ENCODE data around the gene DGCR6L.
"Not testable (repeated sequence)": the region's sequence is repeated elsewhere in the genome, so short reads cannot be mapped to it uniquely, and the experiment has no call there.

DGCR6L gene

GRCh38 chr22:20324139-20324516, 4.3 kb upstream of the DGCR6L start:
- DNase-seq: no peak

- DNase-seq: not testable (repeated sequence)
Observed at GRCh38 chr22:20321552-20322211, 1.8 kb upstream of the DGCR6L start.

GRCh38 chr22:20320659-20321551, 1.0 kb upstream of the DGCR6L start:
- not testable (repeated sequence) for DNase-seq

- no peak for DNase-seq
Observed at GRCh38 chr22:20319041-20319744, 667 bp downstream of the DGCR6L start.

- not testable (repeated sequence) for DNase-seq
Observed at GRCh38 chr22:20318043-20318688, 1.7 kb downstream of the DGCR6L start.

GRCh38 chr22:20317402-20318042, 2.3 kb downstream of the DGCR6L start:
- DNase-seq: not testable (repeated sequence)

GRCh38 chr22:20316844-20317401, 2.9 kb downstream of the DGCR6L start:
- no peak for DNase-seq

GRCh38 chr22:20316217-20316843, 3.5 kb downstream of the DGCR6L start:
- DNase-seq: no peak

GRCh38 chr22:20315337-20316216, 4.3 kb downstream of the DGCR6L start:
- DNase-seq: no peak

GRCh38 chr22:20314741-20315336, 5.0 kb downstream of the DGCR6L start:
- DNase-seq: not testable (repeated sequence)

- not testable (repeated sequence) for DNase-seq
Observed at GRCh38 chr22:20314206-20314605, 5.7 kb downstream of the DGCR6L start.

- DNase-seq: not testable (repeated sequence)
Observed at GRCh38 chr22:20313306-20314077, 6.4 kb downstream of the DGCR6L start.

- no peak for DNase-seq
Observed at GRCh38 chr22:20312396-20313191, 7.3 kb downstream of the DGCR6L start.

- not testable (repeated sequence) for DNase-seq
Observed at GRCh38 chr22:20311249-20312062, 8.4 kb downstream of the DGCR6L start.

GRCh38 chr22:20310773-20311172, 9.1 kb downstream of the DGCR6L start:
- DNase-seq: not testable (repeated sequence)

- DNase-seq: not testable (repeated sequence)
Observed at GRCh38 chr22:20310180-20310579, 9.7 kb downstream of the DGCR6L start.

Measured in amniotic stem cell (primary cell).